SW480 (cell line): Measurements from ENCODE around the gene CEMIP.
"Not testable (repeated sequence)": the region's sequence is repeated elsewhere in the genome, so short reads cannot be mapped to it uniquely, and the experiment has no call there.

ENCODE experiments used
- DNase-seq: peaks from one replicate; pipeline ENCODE4 v3.0.0-alpha.2; 2016; ENCODE audit warnings: low spot score

CEMIP gene

DNA sequence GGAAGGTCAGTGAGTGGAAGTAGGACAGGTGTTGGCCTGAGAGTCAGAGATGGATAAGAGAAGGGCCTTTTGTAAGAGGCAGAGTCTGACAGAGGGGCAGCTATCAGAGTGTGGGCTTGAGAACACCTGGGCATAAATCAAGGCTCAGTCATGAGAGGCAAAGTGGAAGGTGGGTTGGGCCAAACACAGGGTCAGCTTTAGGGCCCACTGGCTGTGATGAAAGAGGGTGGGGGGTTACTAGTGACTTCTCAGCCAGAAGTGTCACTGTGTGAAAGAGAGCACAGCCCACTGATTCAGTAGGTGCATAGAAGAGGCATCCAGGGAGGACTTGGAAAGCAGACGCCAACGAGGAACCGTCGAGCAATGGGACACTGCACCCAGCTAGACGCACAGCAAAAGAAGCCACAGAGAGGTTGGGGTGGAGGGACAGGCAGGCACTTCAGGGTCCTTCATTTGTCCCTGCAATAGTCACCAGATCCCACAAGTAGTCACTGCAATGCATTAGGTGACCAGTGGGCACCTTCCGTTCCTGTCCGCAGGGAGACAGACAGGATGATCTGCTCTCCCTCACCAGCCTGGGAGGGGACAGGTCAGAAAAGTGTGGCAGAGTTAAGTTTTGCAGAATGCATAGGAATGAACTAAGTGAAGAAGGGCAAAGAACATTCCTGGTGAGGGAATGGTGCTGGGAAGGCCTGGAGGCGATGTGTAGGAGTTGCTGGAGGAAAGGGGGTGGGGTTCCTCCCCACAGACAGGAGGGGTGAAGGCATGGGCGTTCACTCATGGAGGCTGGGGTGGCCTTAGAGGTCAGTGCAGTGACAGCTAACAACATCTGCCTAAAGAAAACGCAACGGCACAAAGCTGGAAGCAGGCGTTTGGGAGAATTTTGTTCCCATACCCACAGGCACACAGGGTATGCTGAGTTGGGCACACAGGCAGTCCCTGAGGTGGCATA, 174.1 kb downstream of the CEMIP start:
- no peak for DNase-seq

- DNase-seq = peak; percentile 77
Observed at GRCh38 chr15:80953953-80954778, 175.0 kb downstream of the CEMIP start.

- DNase-seq = peak; percentile 92
Observed at GRCh38 chr15:80955571-80956452, 176.6 kb downstream of the CEMIP start.

- DNase-seq = no peak
Observed at GRCh38 chr15:80957556-80957955, 178.4 kb downstream of the CEMIP start.

DNA sequence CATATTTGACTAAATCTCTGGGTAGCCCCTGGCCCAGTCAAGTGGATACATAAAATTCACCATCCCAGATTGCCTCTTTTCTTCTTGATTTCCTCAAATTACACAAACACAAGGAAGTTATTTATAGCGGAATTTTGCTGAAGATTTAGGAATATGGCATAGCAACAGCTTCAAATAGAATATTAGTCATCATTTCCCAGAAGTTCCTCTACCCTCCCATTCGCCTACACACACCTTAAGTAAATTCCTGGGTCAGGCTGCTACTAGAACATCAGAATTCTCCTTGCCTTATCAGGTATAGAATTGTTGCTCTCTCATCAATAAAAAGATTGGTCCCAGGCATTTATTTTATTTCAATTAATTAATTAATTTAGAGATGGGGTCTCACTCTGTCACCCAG, 178.8 kb downstream of the CEMIP start:
- no peak for DNase-seq

GRCh38 chr15:80958818-80959495, 179.8 kb downstream of the CEMIP start:
- no peak for DNase-seq

GRCh38 chr15:80965454-80965853, 186.3 kb downstream of the CEMIP start:
- DNase-seq = not testable (repeated sequence)

DNA sequence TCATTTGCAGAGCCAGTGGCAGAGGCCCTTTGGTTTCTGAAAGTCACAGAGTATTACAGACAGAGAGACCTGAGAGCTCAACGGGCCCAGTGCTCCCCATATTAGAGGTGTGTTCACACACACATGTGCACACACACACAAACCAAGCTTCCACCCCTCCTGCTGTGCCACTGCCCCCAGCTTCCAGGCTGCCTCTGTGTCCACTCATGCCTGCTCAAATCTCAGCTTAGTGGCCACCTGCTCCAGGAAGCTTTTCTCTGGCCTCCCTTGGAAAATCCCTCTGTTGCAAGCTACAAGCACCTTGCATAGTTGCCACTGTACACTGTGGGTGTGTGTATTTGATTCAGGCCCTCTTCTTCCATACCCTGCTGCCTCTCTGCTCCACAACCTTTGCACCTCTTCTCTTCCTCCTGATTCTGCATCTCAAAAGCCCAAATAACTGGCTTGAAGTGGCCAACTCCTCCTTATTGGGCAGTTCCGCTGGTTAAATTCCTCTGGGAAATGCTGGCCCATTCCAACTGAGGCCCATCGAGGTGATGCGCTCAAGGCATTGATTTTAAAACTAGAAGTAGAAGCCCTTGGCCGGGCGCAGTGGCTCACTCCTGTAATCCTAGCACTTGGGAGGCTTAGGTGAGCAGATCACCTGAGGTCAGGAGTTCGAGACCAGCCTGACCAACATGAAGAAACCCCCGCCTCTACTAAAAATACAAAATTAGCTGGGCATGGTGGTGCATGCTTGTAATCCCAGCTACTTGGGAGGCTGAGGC, 187.4 kb downstream of the CEMIP start:
- DNase-seq = no peak

- DNase-seq = no peak
Observed at GRCh38 chr15:80967451-80967850, 188.3 kb downstream of the CEMIP start.

DNA sequence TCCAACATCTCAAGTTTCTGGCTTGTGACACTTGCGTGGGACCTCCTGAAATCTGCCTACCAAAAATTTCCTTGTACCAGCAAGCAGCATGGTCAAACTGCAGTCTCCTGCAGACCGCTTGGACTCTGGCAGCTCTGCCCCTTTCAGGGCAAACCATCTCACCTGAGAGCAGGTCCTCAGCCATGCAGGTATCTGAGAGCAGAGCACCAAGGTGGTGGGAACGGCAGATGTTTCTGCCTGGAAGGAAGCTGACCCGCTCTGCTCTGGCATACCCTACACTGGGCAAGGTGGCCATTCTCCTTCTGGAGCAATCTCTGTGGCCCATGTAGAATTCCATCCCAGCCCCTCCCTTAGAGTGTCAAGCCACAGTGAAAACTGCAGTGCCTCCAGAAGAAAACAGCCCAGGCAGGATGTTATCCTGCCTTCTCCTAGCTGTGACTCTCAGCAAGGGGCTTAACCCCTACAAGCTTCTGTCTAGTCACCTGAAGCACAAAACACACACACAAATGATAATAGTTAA, 188.9 kb downstream of the CEMIP start:
- DNase-seq = no peak

DNA sequence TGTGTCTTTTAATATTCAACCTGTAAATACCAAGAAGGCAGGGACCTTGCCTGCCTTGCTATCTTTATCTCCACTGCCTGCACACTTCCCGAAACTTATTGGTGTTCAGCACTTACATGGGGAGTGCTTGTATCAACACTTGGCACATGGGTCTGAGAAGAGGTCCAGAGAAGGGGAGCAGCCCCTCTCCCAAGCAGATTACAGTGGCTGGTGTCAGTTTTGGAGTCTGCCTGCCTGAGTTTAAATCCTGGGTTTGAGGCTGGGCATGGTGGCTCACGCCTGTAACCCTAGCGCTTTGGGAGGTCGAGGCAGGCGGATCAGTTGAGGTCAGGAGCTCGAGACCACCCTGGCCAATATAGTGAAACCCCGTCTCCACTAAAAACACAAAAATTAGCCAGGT, 190.1 kb downstream of the CEMIP start:
- no peak for DNase-seq

GRCh38 chr15:80970018-80970657, 191.0 kb downstream of the CEMIP start:
- peak; percentile 61 for DNase-seq

- DNase-seq = no peak
Observed at GRCh38 chr15:80970658-80971057, 191.5 kb downstream of the CEMIP start.

GRCh38 chr15:80971143-80971542, 192.0 kb downstream of the CEMIP start:
- no peak for DNase-seq

DNA sequence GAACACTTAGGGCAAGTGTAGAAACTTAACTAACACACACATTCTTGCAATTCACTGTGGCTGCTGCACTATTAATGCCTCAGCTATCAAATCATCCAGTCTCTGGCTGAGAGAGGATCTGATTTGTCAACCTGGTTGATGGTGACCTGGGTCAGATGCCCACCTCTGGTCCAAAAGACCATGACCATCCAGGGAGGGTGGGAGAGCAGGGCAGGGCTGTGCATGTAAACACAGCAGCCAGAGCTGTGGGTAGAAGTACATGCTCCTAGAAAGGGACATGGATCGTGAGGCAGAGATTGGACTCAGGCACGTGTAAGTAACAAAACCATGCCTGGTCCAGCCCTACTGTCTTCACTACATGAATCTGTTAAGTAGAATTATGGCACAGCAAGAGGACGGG, 193.1 kb downstream of the CEMIP start:
- DNase-seq = no peak

- DNase-seq = no peak
Observed at GRCh38 chr15:80974914-80975313, 195.7 kb downstream of the CEMIP start.

DNA sequence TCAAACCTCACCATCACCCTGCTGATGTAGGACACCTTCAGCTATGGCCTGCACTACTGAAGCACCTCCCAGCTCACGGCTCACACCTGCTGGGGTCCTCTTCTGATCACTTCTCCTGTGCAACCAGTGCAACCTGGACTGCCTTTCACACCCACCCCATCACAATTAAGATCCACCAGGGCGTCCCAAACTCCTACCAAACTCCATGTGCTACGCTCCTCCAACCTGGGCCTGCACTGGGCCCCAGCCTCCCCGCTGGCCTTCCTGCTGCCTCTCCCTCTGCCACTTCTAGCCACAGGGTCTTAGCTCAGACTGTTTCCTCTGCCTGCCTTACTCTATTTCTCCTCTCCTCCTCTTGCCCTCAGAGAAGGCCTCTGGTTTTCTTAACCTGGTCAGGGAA, 197.7 kb downstream of the CEMIP start:
- DNase-seq = no peak

DNA sequence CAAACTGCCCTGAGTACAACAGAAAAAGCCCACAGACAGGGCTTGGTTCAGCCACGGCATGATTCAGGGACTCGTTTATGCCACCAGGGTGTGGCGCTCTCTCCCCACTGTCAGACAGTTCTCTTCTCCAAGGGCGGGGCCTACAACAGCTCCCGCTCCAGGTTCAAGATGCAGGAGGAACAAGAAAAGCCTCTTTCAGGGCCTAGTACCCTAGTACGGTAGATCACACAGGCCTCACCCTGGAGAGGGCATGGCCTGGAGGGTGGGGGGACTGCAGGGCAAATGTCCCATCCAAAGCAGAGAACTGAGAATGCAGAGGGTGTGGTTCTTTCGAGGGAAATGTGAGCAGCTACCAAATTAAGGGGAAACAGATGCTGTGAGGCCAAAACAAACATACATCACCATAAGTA, 198.5 kb downstream of the CEMIP start:
- DNase-seq = peak; percentile 33

DNA sequence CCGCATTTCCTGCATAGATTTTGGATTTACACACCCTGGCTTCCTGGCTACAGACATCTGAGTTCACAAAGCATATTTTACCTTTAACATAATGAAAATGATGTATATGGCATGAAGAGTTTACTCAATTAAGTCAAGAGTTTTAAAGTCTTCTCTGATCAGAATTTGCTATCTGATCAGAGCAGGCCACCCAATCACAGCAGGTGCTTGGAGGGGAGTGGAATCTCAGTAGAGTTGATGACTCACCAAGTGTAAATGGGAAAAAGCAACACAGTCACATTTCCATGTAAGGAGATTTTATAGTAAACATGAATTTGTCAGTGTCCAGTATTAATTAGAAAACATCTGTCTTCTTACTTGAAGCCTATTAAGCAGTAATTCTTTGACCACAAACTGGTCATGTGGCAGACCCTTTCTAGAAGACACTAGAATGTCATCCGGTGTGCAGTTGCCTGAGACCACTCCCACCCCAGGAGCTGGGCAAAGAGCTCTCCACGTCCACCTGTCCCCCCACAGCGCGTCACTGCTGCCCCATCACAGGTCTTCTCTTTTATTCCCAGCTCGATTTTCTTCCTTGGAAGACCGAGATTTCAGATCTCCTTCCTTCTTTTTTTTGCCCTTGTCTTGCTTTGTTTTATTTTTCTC, 199.6 kb downstream of the CEMIP start:
- no peak for DNase-seq
